GM23248 (cell line): ENCODE results near the gene ERGIC1. TPM values are rescaled to one million over a fixed set of nuclear protein-coding genes. Genes with fewer than 3 reads are reported as not detected.

Source experiments
- DNase-seq: peaks from one replicate; pipeline ENCODE4 v3.0.0-alpha.2; 2015
- H2AFZ ChIP-seq: fragments of 200-600 bp; sonication (generic); 2 replicates; pipeline ENCODE4 v1.6.1; 2016; ENCODE audit warnings: antibody characterized with exemption
- H3F3A ChIP-seq: fragments of 200-600 bp; sonication (generic); 2 replicates; pipeline ENCODE4 v1.6.1; 2016; ENCODE audit warnings: mild to moderate bottlenecking, antibody characterized with exemption, mixed run types; ENCODE audit not compliant: insufficient read depth
- H3K27ac ChIP-seq: fragments of 200-600 bp; sonication (generic); 2 replicates; pipeline ENCODE4 v1.5.1; 2016; ENCODE audit warnings: mild to moderate bottlenecking
- H3K27me3 ChIP-seq: fragments of 200-600 bp; sonication (generic); replicated peaks from 2 replicates; pipeline ENCODE4 v1.6.1; 2016; ENCODE audit warnings: mild to moderate bottlenecking; ENCODE audit not compliant: insufficient read depth
- H3K36me3 ChIP-seq: fragments of 200-600 bp; sonication (generic); 2 replicates; pipeline ENCODE4 v1.6.1; 2016; ENCODE audit warnings: low read depth, mild to moderate bottlenecking
- H3K4me1 ChIP-seq: fragments of 200-600 bp; sonication (generic); 2 replicates; pipeline ENCODE4 v1.6.1; 2016; ENCODE audit warnings: mild to moderate bottlenecking; ENCODE audit not compliant: insufficient read depth
- H3K4me2 ChIP-seq: fragments of 200-600 bp; sonication (generic); one replicate; pipeline ENCODE4 v1.6.1; 2016; ENCODE audit warnings: mild to moderate bottlenecking; ENCODE audit not compliant: unreplicated experiment
- H3K4me3 ChIP-seq: fragments of 200-600 bp; sonication (generic); 2 replicates; pipeline ENCODE4 v1.5.1; 2016; ENCODE audit warnings: mild to moderate bottlenecking
- H3K79me2 ChIP-seq: fragments of 200-600 bp; sonication (generic); 2 replicates; pipeline ENCODE4 v1.6.1; 2016; ENCODE audit warnings: mild to moderate bottlenecking; ENCODE audit not compliant: insufficient read depth
- H3K9ac ChIP-seq: fragments of 200-600 bp; sonication (generic); 2 replicates; pipeline ENCODE4 v1.6.1; 2016; ENCODE audit warnings: mild to moderate bottlenecking
- H3K9me2 ChIP-seq: fragments of 200-600 bp; sonication (generic); 2 replicates; pipeline ENCODE4 v1.6.1; 2016; ENCODE audit warnings: mixed run types, mild to moderate bottlenecking, moderate library complexity; ENCODE audit not compliant: insufficient read depth
- H3K9me3 ChIP-seq: fragments of 200-600 bp; sonication (generic); one replicate; pipeline ENCODE4 v1.6.1; 2017; ENCODE audit warnings: low read depth
- H4K20me1 ChIP-seq: fragments of 200-600 bp; sonication (generic); 2 replicates; pipeline ENCODE4 v1.6.0; 2016; ENCODE audit not compliant: insufficient read depth
- EZH2 ChIP-seq: fragments of 200-600 bp; sonication (generic); IDR thresholded peaks from 2 replicates; pipeline ENCODE4 v1.6.1; 2018; ENCODE audit warnings: antibody characterized with exemption, mild to moderate bottlenecking; ENCODE audit not compliant: insufficient read depth, poor library complexity, severe bottlenecking
- EZH2phosphoT487 ChIP-seq: fragments of 200-600 bp; sonication (generic); IDR thresholded peaks from 2 replicates; pipeline ENCODE4 v1.6.1; 2018; ENCODE audit warnings: antibody characterized with exemption, moderate library complexity, mild to moderate bottlenecking, low read depth; ENCODE audit not compliant: insufficient read depth
- WGBS, 2 experiments: methylation state at CpG; one replicate each; pipeline ENCODE4 v1.1.6; 2015 to 2017; ENCODE audit warnings: low lambda C conversion rate in 2 of 2, low coverage in 1 of 2; ENCODE audit errors: missing lambda C conversion rate in 2 of 2; 5-methylcytosine and 5-hydroxymethylcytosine counted together
- in situ Hi-C: fragments of 300-500 bp; cut with MboI; formaldehyde crosslinking; loops from 2 replicates; pipeline ENCODE4 v1.15.0; 2020
- polyA plus RNA-seq: library from polyadenylated mRNA; unstranded; fragments of >200 nt; fragmentation: Nextera tagmentation; extraction: Ambion mirVana; gene quantifications from 2 replicates; pipeline ENCODE4 v1.2.1, GENCODE V29; 2016
- total RNA-seq: library from RNA; depleted of rRNA; stranded (reverse); fragments of >200 nt; shearing (Covaris generic); gene quantifications from 2 replicates; pipeline ENCODE4 v1.2.3, GENCODE V29; 2014

Gene ERGIC1
- total and polyA plus RNA-seq, 2 experiments from 2014 or later = 66.4 to 235 TPM

DNA sequence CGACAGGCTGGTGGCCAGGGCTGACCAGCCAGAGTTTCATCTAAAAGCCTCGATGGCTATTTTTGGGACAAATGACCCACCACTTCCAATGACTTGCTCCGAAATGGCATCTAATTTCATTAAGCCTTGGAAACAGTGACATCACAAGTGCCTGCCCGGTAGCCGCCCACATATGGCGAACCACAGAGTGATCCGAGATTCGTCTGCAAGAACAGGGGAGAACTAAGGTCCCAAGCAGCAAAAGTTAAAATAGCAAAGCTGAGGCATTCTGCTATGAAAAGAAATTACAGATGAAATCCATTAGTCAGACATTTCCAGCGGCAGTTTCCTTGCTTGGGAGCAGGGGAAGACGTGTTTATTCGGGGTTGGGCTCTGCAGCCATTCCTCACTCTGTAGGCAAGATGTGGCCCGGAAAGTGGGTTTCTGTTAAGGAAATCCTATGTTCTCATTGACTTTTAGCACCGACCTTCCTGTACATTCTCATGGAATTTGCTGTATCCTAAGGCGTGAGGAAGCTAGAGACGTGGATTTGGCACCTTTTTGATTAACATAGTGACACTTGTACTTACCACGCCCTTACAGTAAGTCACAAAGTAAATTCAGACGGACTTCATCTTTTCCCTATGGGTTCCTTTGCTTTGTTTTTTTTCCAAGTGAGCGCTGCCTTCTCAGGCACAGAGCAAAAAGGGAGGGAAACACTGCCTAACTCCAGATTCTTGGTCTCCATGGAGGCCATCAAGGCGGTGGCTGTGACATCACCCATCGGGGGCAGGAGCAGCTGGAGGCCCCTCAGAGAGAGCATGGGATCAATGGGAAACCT lies 45.1 kb downstream of the ERGIC1 start:
- Histone ChIP-seq H4K20me1 (no peaks in the 10 kb centered on the region), H3K9me3 (no peaks in the 10 kb centered on the region), H3K4me3 (peak overlapping the region; percentile 61), H3F3A (peaks cover 35% of the 10 kb centered on the region), H3K4me2 (peak overlapping the region; percentile 77), H3K79me2 (peaks cover 92% of the 10 kb centered on the region), H3K36me3 (no peaks in the 10 kb centered on the region), H3K9me2 (no peaks in the 10 kb centered on the region), H2AFZ (peak overlapping the region; percentile 72), H3K27ac (peak overlapping the region; percentile 95), H3K27me3 (no peaks in the 10 kb centered on the region), H3K4me1 (peaks cover 22% of the 10 kb centered on the region), H3K9ac (peak overlapping the region; percentile 82)
- in situ Hi-C loops = no loop called here
- DNase-seq = peak; percentile 90
- TF ChIP-seq EZH2 (no peak), EZH2phosphoT487 (no peak)
- 6 to 9% methylated on average over 20 of the region's 20 CpGs for WGBS, 2 experiments

DNA sequence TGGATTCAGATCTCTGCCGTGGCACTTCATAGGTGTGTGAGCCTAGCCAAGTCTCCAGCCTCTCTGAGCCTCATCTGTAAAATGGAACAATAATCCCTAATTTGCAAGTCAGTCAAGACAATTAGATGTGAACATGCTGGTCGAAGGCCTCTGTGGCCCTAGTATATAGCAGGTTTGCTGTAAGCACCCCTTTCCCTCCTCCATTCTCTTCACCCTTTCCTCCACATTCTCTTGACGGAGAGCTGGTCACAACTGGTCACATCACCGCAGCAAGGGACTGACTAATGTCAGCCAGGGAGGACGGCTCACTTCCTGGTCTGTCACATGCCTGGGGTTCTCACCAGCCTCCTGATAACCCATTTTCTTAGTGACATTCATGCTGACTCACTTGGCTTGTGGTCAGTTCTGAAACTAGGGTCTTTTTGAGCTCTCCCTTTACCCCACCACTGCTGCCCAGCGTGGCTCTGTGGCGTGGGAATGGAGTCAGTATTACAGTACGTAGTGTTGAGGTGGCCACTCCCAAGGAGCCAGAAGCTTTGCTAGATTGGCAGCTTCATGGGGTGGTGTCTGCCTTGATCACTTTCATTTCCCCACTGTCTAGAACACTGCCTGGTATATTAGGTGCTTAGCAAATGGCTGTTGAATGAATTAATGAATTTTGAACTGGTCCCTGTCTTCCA lies 47.8 kb downstream of the ERGIC1 start:
- H3K27me3 ChIP-seq = no peaks in the 10 kb centered on the region
- no peaks in the 10 kb centered on the region for H4K20me1 ChIP-seq
- peaks cover 91% of the 10 kb centered on the region for H3K79me2 ChIP-seq
- H3K36me3 ChIP-seq = no peaks in the 10 kb centered on the region
- 42 to 44% methylated on average over 8 of the region's 8 CpGs for WGBS, 2 experiments
- H3F3A ChIP-seq = peaks cover 39% of the 10 kb centered on the region
- H3K27ac ChIP-seq = peak overlapping the region; percentile 73
- H3K9me2 ChIP-seq = no peaks in the 10 kb centered on the region
- TF ChIP-seq EZH2phosphoT487 (no peak), EZH2 (no peak)
- no peak overlapping the region for H2AFZ ChIP-seq
- H3K4me2 ChIP-seq = peak overlapping the region; percentile 5
- in situ Hi-C loops = no loop called here
- peaks cover 24% of the 10 kb centered on the region for H3K4me1 ChIP-seq
- peak; percentile 78 for DNase-seq
- no peaks in the 10 kb centered on the region for H3K9me3 ChIP-seq
- peak overlapping the region; percentile 52 for H3K9ac ChIP-seq
- no peak overlapping the region for H3K4me3 ChIP-seq

DNA sequence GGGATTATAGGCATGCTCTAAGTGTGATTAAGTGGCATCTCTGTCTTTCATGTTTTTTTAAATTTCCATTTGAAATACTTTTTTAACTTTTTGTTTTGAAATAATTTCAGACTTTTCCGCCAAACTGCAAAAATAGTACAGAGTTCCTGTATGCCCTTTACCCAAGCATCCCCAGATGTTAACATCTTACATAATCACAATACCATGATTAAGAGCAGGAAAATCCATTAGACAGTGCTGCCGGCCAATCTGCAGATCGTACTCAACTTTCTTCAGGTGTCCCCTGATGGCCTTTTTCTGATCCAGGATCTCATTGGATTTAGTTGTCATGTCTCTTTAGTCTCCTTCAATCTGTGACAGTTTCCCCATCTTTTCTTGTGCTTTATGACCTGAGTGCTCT lies 49.0 kb downstream of the ERGIC1 start:
- Histone ChIP-seq H3K9me3 (no peaks in the 10 kb centered on the region), H3K9me2 (no peaks in the 10 kb centered on the region), H3K4me1 (peaks cover 34% of the 10 kb centered on the region), H3K79me2 (peaks cover 88% of the 10 kb centered on the region), H3K27ac (peak overlapping the region; percentile 73; the same call in 1 of the 2 replicates), H3K27me3 (no peaks in the 10 kb centered on the region), H3K9ac (no peak overlapping the region), H3K4me2 (no peak overlapping the region), H2AFZ (no peak overlapping the region), H3K4me3 (no peak overlapping the region), H3K36me3 (no peaks in the 10 kb centered on the region), H4K20me1 (no peaks in the 10 kb centered on the region), H3F3A (peaks cover 45% of the 10 kb centered on the region)
- 93 to 95% methylated on average over 3 of the region's 3 CpGs for WGBS, 2 experiments
- TF ChIP-seq EZH2 (no peak), EZH2phosphoT487 (no peak)
- no peak for DNase-seq
- in situ Hi-C loops = no loop called here

DNA sequence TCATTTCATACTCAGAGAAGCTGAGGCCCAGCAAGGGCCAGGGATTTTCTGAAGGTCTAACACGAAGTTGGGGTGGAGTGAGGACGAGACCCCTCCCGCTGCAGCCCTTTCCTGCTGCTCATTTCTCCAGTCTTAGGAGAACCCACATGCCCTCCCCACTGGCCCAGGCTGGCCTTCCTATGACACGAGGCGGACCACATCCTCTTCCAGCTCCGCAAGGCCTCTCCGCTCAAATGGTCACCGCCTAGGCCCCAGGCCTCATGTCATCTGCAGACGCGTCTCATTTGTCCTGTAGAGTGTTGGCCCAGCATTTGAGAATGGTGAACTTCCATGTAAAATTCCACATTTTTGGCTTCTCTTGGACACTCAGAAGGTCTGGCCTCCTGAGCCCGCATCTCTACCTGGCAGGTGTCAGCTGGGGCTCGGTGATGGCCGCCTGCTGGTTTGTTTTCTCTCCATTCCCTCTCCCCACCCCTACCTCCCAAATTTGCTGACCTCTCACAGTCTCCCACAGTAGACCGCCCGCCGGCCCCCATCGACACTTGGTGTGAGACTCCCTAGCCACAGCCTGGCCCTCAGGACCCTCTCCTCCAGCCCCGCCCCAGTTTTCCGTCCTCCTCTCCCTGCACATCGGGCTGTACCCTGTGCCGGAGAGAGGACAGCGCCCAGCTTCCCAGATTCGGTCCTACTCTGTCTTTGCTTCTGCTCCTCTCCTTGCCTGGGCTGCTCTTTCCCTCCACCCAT lies 51.7 kb downstream of the ERGIC1 start:
- no peak overlapping the region for H3K4me2 ChIP-seq
- no peak for DNase-seq
- peaks cover 17% of the 10 kb centered on the region for H3K4me1 ChIP-seq
- no peaks in the 10 kb centered on the region for H4K20me1 ChIP-seq
- H3K9me3 ChIP-seq = no peaks in the 10 kb centered on the region
- no peak overlapping the region for H3K4me3 ChIP-seq
- H3K27ac ChIP-seq = no peak overlapping the region
- WGBS, 2 experiments = 94 to 99% methylated on average over 23 of the region's 23 CpGs
- peaks cover 22% of the 10 kb centered on the region for H3F3A ChIP-seq
- TF ChIP-seq EZH2phosphoT487 (no peak), EZH2 (no peak)
- no peak overlapping the region for H2AFZ ChIP-seq
- H3K27me3 ChIP-seq = no peaks in the 10 kb centered on the region
- peaks cover 16% of the 10 kb centered on the region; the same call in 1 of the 2 replicates for H3K36me3 ChIP-seq
- no peaks in the 10 kb centered on the region for H3K9me2 ChIP-seq
- H3K9ac ChIP-seq = peak overlapping the region; percentile 87; the same call in 1 of the 2 replicates
- peaks cover 86% of the 10 kb centered on the region for H3K79me2 ChIP-seq
- in situ Hi-C loops = no loop called here
